Fibroblast of skin of abdomen (primary cell): ENCODE measurements around the gene TOR3A.
"Not testable (repeated sequence)": the region's sequence is repeated elsewhere in the genome, so short reads cannot be mapped to it uniquely, and the experiment has no call there.

Experiments used
- DNase-seq: peaks from one replicate; pipeline ENCODE4 v3.0.0-alpha.2; 2013

The TOR3A gene

DNA sequence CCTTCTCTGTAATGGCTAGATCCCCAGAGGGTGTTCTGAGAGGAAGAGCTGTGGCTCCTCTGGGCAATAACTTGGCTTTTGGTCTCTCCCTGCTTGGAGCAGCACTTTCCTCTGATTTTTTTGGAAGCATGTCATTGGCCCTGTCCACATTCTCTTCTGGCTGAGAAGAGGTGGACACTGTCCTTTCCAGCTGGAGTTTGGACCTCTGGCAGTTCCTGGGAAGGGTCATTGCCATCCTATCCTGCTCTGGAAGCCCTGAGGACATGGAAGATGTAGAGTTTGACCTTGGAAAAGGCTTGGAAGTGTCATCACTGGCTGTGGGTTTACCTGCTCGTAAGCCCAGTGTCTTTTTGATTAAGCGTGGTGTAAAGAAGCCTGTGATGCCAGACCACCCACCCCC is 26.8 kb downstream of the TOR3A start:
- no peak for DNase-seq

DNA sequence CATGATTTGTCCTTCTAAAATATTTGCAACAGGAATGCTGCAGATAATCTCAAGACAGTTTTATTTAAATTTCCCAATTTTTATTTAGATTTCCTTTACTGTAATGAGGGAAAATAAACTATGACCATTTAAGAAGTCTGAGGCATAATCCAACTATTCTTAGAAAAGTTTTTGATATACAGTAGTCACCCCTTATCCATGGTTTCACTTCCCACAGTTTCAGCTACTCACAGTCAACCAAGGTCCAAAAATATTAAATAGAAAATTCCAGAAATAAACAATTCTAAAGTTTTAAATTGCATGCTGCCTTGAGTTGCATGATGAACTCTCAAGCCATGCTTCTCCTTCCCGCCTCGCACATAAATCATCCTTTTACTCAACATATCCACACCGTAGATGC is 33.3 kb downstream of the TOR3A start:
- no peak for DNase-seq

DNA sequence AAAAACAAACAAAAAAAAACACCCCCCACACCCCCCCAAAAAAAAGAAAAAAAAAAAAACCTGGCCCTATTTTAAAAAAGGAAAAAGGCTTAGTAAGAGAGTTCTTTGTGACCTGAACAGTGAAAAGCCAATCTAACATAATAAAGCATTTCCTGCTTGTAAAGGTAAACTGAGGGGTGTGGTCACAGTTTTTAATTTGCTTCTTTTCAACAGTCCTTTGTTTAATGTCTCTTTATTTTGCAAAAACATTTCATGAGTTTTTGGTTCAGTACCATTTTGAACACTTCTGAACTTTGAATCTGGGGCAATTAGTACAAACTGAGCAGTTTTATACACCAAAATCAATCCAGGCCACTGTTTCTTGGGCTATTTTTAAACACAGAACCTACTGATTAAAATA is 37.6 kb downstream of the TOR3A start:
- DNase-seq = no peak

DNA sequence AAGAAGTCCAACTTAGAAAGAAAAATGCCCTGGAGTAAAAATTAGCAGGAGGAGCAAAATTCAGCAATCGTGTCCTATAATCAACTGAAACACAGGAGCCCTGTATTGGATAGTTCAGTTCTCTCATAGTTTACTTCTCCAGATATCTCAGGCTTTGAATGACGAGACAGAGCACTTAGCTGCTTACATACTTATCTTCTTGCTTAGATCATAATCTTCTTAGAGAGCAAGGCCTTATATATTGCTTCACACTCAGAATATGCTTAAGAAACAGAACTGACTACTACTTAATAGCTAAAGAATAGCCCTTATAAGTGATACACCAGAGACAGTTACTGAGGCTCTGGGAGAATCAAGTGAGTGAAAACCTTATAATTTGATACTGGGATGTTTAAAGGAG is 38.9 kb downstream of the TOR3A start:
- DNase-seq = no peak

DNA sequence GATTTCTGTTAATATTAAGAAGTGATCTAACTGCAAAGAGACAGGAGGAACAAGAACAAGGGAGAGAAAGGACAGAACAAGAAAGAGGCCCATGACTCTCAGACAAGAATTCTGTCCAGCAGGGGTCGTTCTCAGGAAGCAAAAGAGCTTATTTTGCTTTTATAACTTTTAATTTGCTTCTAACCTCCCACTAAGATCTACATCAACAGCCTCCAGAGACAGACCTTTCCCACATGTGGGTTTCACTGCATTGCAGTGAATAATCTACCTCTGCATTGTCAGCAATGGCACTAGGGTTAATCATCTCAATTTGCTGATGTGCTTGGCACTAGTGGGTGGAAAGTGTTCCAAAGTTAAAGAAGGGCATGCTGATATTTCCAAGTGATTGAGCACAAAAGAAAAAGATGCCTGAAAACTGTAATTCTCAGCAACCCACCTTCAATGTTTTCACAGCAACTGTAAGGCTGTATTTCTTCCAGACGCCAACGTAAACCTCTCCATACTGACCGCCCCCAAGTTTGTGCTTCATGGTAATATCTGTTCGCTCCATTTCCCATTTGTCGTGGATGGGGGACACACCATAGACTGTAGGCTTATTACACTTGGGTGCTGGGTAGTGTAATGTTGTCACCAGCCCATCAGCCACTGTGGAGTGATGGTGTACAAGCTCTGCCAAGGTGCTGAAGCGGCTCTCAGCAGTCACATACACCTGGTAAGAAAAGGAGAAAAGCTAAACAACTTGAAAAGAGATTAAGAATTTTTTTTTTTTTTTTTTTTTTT is 39.5 kb downstream of the TOR3A start:
- DNase-seq = peak; percentile 63

DNA sequence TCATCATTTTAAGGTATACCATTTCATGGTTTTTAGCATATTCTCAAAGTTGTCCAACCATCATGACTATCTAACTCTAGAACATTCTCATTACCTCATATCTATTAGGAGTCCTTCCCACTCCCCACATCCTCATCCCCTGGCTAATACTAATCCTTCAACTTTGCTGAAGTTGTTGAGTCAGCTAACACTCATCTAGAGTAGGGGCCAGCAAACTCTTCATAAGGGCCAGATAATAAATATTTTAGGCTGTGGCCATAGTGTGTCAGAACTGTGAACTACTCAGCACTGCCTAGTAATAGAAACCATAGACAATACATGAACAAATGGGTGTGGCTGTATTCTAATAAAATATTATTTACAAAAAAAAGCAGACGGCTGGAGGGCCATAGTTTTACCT is 43.0 kb downstream of the TOR3A start:
- DNase-seq = peak; percentile 62

DNA sequence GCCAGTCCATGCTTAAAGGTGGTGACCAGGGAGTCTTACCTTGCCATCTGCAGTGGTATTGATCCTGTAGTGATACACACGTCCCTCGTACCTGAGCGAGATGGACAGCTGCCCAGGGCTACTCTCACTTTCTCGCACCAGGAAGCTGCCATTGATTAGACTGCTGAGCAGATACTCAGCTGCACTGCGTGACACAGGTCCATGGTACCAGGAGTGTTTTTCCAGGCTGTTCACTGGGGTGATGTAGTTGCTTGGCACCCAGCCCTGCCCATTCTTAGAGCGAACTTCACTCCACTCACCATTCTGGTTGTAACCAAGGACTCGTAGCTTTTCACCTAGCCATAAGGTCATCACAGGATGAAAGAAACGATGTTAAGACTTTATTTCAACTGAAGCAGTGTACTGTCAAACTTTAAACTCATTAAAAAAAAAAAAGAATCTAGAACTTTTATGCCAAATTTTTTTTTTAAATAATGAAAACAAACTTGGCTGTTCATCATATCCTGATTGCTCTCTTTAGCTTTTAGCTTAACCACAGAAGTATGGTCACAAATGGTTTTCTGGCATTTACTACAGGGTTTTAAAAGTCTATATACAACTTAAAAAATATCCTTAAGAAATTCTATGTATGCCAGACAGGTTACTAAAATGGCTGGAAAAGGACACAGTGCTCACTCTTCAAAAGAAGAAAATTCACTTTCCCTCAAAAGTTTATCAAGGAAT is 44.6 kb downstream of the TOR3A start:
- no peak for DNase-seq

DNA sequence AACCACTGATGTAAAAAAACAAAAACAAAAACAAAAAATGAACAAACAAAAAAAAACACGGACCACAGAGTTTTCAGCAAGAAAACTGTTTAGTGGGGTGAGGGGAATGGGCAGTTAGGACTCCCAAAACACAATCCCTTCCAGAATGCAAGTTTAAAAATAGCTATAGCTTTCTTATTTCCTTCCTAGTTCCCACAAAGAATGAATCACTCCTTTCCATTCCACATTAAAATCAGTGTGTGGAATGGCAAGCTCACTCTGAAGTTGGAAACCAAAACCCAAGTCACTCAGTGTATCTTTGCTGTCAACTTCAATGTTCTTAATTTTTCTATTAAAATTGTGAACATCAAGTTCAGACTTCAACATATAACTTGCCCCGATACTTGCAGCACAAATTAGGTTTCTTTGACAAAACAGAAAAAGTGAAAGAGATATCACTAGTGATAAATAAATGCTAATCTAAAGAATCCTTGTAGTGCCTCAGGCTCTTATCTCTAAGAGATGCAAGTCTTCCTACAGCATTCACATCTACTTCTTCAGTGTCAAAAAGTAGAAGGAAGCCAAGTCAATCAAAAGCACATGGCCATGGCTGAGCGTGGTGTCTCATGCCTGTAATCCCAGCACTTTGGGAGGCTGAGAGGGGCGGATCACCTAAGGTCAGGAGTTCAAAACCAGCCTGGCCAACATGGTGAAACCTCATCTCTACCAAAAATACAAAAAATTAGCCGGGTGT is 45.5 kb downstream of the TOR3A start:
- DNase-seq = peak; percentile 61

DNA sequence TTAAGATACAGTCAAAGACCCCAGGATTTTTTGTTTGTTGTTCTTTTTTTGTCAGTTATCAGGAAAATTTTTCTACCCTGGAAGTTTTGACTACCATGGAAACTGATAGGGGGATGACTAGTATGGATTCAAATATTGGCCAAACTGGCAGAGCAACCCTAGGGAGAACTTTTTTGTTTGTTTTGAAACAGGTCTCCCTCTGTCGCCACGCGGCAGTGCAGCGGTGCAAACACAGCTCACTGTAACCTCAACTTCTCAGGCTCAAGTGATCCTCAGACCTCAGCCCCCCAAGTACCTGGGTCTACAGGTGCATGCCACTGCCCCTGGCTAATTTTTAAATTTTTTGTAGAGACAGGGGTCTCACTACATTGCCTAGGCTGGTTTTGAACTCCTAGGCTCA is 46.6 kb downstream of the TOR3A start:
- DNase-seq = no peak

DNA sequence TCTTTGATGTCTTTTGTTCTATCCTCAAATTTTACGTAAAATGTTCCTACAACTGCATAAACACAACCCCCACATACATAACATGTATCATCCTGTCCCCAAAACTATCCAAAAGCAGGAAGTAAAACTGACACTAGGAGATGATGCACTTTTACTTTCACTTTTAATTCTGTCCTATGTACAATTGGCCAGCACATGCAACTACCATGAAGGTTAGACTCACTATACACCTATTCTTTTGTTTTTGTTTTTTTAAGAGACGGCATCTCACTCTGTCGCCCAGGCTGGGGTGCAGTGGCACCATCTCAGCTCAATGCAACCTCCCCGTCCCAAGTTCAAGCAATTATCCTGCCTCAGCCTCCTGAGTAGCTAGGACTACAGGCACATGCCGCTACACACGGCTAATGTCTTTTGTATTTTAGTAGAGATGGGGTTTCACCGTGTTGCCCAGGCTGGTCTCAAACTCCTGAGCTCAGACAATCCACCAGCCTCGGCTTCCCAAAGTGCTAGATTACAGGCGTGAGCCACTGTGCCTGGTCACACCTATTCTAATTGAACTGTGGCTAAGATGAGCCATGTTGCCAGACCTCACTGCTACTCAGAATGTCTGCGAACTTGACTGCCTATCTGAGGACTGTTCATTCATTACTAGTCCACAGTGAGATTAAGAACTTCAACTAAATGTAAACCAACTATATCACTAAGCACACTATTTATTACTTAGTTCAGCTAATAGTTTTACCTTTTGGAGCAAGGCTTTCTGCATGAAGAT is 48.0 kb downstream of the TOR3A start:
- no peak for DNase-seq

DNA sequence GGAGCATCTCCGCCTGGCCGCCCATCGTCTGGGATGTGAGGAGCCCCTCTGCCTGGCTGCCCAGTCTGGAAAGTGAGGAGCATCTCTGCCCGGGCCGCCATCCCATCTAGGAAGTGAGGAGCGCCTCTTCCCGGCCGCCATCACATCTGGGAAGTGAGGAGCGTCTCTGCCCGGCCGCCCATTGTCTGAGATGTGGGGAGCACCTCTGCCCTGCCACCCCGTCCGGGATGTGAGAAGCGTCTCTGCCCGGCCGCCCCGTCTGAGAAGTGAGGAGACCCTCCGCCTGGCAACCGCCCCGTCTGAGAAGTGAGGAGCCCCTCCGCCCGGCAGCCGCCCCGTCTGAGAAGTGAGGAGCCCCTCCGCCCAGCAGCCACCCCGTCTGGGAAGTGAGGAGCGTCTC is 53.3 kb downstream of the TOR3A start:
- DNase-seq = not testable (repeated sequence)

DNA sequence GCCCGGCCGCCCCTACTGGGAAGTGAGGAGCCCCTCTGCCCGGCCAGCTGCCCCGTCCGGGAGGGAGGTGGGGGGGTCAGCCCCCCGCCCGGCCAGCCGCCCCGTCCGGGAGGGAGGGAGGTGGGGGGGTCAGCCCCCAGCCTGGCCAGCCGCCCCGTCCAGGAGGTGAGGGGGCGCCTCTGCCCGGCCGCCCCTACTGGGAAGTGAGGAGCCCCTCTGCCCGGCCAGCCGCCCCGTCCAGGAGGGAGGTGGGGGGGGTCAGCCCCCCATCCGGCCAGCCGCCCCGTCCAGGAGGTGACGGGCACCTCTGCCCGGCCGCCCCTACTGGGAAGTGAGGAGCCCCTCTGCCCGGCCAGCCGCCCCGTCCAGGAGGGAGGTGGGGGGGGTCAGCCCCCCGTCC is 53.8 kb downstream of the TOR3A start:
- DNase-seq = not testable (repeated sequence)

DNA sequence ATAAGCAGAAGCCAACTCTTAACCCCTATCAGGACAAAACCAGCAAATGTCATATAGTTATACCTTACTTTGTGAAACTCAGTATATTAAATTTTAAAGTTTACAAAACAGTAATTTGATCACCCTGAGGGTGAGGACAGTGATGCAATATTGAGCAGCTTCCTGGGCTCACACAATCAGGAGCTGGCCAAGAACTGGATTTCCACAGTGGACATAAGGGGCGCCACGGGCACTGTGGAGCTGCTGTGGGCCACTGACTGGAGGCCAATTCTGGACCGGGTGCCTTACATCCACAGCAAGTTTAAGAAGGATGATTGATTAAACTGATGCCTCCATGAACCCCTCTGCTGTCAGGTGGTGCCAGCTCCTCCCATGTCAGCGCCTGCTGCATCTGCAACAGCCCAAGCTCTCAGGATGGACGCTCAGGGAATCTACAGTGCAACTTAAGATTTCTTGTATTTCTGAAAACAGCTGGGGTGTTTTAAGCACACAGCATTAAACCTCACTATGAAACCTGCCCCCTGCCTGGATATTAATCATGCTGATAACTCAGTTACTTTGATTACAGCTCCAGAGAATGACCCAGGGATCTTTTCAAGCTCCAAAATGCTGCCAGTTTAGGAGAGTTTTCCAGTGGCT is 55.9 kb downstream of the TOR3A start:
- DNase-seq = no peak

DNA sequence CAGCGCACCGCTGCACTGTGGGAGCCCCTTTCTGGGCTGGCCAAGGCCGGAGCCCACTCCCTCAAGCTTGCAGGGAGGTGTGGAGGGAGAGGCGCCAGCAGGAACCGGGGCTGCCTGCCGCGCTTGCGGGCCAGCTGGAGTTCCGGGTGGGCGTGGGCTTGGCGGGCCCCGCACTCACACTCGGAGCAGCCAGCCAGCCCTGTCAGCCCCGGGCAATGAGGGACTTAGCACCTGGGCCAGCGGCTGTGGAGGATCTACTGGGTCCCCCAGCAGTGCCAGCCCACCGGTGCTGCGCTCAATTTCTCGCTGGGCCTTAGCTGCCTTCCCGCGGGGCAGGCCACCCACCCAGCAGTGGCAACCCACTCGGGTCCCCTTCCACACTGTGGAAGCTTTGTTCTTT is 56.9 kb downstream of the TOR3A start:
- not testable (repeated sequence) for DNase-seq

DNA sequence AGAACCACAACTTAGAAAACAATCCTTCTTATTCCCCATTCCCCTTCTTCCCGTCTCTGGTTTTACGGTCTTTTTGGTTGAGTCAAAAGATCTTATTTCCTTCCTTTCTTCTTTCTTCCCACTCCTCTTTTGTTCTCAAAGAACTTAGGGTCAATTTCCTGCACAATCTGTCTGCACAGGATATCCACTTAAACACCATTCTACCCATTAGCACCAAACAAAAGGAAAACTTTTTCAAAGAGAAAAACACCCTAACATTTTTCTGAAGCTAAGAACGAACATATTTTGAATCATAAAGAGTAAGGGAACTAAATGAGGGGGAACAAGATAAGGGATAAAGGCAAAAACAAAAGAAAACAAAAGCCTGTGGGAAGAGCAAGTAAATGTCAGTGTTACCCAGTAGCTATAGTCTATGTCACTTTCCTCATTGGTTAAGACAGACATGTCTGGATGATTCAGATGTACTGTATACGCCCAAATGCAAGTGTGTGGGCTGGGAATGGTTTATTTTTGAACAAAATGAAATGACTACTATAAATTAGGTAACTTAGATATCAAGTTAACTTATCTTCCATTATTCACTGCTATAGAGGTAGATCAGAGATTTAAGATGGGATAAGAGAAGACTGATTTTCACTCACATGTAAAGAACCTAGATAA is 59.9 kb downstream of the TOR3A start:
- peak; percentile 74 for DNase-seq

DNA sequence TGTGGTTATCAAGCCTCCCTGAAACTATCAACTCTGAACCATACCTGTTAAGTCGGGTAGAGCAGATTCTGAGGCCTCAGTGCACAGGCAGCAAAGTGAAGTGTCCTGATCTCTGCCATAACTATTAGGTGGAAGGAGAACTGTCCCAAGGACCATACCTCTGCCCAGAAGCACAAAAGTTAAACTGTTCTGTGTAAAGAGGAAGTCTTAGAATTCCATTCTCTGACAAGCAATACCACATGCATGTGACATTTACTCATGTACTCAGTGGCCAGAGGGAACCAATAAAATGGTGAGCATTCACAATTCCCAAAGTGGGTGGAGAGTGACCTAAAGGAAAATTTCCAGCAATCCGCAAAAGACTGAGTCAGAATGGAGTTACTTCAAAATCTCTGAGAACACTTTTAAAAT is 61.0 kb downstream of the TOR3A start:
- peak; percentile 98 for DNase-seq

DNA sequence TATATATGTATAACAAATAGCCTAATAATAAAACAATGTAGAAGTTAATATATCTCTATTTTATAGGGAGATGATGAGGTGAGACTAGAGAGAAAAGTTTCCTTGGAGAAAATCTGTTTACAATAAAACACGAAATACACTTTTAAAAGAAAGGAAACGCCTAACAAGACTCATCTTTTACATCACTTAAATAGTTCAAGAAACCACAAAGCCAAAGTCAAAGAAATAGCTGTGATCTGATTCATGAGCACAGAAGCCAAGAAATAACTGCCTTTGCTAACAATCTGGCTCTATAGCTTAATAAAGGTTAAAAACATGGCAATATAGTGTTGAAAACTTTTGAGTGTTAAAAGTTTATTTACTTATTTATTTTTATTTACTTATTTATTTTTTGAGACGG is 61.5 kb downstream of the TOR3A start:
- DNase-seq = peak; percentile 96

DNA sequence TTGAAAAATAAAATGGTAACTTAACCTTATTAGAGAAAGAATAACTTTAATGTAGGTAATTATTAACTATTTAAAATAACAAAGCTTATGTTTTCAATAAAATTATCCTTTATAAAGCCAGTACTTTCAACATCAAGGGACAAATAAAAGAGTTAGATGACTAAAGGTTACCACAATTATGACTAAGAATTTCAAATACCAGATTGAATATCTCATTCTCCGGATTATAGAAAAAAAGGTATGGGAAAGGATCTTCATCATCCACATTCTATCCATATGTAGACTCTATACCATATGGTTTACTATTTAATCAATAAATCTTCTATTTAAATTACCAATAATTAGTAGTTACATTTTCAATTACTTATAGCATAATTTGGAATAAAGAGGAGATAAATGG is 62.8 kb downstream of the TOR3A start:
- no peak for DNase-seq

DNA sequence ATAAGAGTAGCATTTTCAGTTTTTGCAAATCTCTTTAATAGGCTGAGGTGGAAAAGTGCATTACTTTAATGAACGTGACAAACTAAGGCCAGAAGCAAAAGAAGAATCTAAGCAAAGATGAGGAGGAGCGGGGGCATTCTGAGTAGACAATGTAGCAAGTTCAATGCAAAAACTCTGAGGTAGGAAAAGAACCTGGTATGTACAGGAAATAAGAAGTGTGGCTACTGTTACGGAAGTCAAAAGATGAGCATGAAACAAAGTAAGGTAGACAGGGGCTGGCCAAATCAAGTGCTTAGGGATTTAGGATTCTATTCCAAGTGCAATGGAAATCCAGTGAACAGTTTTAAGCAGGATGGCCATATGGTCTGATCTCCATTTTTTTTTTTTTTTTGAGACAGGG is 63.7 kb downstream of the TOR3A start:
- DNase-seq = no peak
